ENCODE data around the gene KCNMB2. TPM values are rescaled to one million over a fixed set of nuclear protein-coding genes. Genes with fewer than 3 reads are reported as not detected.

KCNMB2 gene
- total RNA-seq, 1 donor from 2014 or later = not detected

- DNase-seq (ENCODE audit: low read depth) = no peak
These were observed 268.4 kb downstream of the KCNMB2 start for GRCh38 chr3:178804606-178805005.

GRCh38 chr3:178805741-178806140, 269.5 kb downstream of the KCNMB2 start:
- DNase-seq (ENCODE audit: low read depth) = no peak

- DNase-seq (ENCODE audit: low read depth) = no peak
These were observed 270.4 kb downstream of the KCNMB2 start for GRCh38 chr3:178806651-178807050.

- no peak for DNase-seq (ENCODE audit: low read depth)
These were observed 271.5 kb downstream of the KCNMB2 start for GRCh38 chr3:178807694-178808093.

- no peak for DNase-seq (ENCODE audit: low read depth)
These were observed 272.5 kb downstream of the KCNMB2 start for GRCh38 chr3:178808748-178809147.

- peak; percentile 78 for DNase-seq (ENCODE audit: low read depth)
These were observed 273.9 kb downstream of the KCNMB2 start for GRCh38 chr3:178810181-178810580.

- DNase-seq (ENCODE audit: low read depth) = no peak
These were observed 286.5 kb downstream of the KCNMB2 start for GRCh38 chr3:178822722-178823121.

- no peak for DNase-seq (ENCODE audit: low read depth)
These were observed 286.9 kb downstream of the KCNMB2 start for GRCh38 chr3:178823150-178823549.

- DNase-seq (ENCODE audit: low read depth) = peak; percentile 66
These were observed 287.5 kb downstream of the KCNMB2 start for GRCh38 chr3:178823591-178824246.

GRCh38 chr3:178826435-178827123, 290.3 kb downstream of the KCNMB2 start:
- DNase-seq (ENCODE audit: low read depth) = no peak

GRCh38 chr3:178827285-178827856, 291.1 kb downstream of the KCNMB2 start:
- DNase-seq (ENCODE audit: low read depth) = no peak

- no peak for DNase-seq (ENCODE audit: low read depth)
These were observed 297.5 kb downstream of the KCNMB2 start for GRCh38 chr3:178833695-178834094.

GRCh38 chr3:178835033-178835432, 298.8 kb downstream of the KCNMB2 start:
- no peak for DNase-seq (ENCODE audit: low read depth)

GRCh38 chr3:178837512-178837911, 301.3 kb downstream of the KCNMB2 start:
- DNase-seq (ENCODE audit: low read depth) = no peak

- DNase-seq (ENCODE audit: low read depth) = no peak
These were observed 304.4 kb downstream of the KCNMB2 start for GRCh38 chr3:178840586-178840985.

GRCh38 chr3:178841011-178841410, 304.8 kb downstream of the KCNMB2 start:
- no peak for DNase-seq (ENCODE audit: low read depth)

GRCh38 chr3:178844916-178845315, 308.7 kb downstream of the KCNMB2 start:
- no peak for DNase-seq (ENCODE audit: low read depth)

GRCh38 chr3:178845420-178846118, 309.3 kb downstream of the KCNMB2 start:
- DNase-seq (ENCODE audit: low read depth) = peak; percentile 61

- DNase-seq (ENCODE audit: low read depth) = peak; percentile 67
These were observed 311.0 kb downstream of the KCNMB2 start for GRCh38 chr3:178847190-178847589.

GRCh38 chr3:178849199-178849910, 313.1 kb downstream of the KCNMB2 start:
- DNase-seq (ENCODE audit: low read depth) = peak; percentile 74

GRCh38 chr3:178850450-178851190, 314.4 kb downstream of the KCNMB2 start:
- DNase-seq (ENCODE audit: low read depth) = no peak
